ENCODE measurements around the gene ZNF503. TPM values are rescaled to one million over a fixed set of nuclear protein-coding genes. Genes with fewer than 3 reads are reported as not detected.

ZNF503 gene
- total and polyA plus RNA-seq, 10 of the 15 experiments (the other 5 are each of a cell fraction or from before 2014, with no cell fraction given) = 0.05 to 1.1 (median 0.11) TPM; not detected in 1

GRCh38 chr10:75428434-75429158 lies 27.0 kb upstream of the ZNF503 start:
- DNase-seq (ENCODE audit: low read depth, low spot score) (peak; percentile 16), FAIRE-seq (no peak), ATAC-seq (peak; percentile 76)
- H3K9me3 ChIP-seq (replicated peaks; ENCODE audit: control insufficient read depth, insufficient read depth, low read length) = no peaks in the 10 kb centered on the region
- H3K36me3 ChIP-seq (ENCODE audit: control insufficient read depth in 2 of 2, insufficient read depth in 2 of 2, low read length in 1 of 2) = no peaks in the 10 kb centered on the region
- H3K27ac ChIP-seq (ENCODE audit: control insufficient read depth, insufficient read depth) = no peak overlapping the region
- H3K79me2 ChIP-seq (ENCODE audit: control insufficient read depth, insufficient read depth, low read length) = no peaks in the 10 kb centered on the region
- no peak overlapping the region for H3K4me2 ChIP-seq (ENCODE audit: control insufficient read depth, insufficient read depth)
- RAD21 ChIA-PET (ENCODE audit: unreplicated experiment) = interaction anchor here (0.9 to 2.9 kb wide), 4 partner anchors 12 to 176 kb away, joined by 3 to 13 read pairs (median 4); no protein-coding TSS in a partner anchor
- intact Hi-C loops (cut with micrococcal nuclease; ENCODE audit: unreplicated experiment) = no loop called here
- POLR2A ChIA-PET = interaction anchor here (0.5 to 1.9 kb wide), 4 partner anchors 13 to 27 kb away, joined by 3 to 4 read pairs (median 4); partner anchors contain the start of gene ZNF503
- no peaks in the 10 kb centered on the region for H4K20me1 ChIP-seq (ENCODE audit: control insufficient read depth, insufficient read depth)
- SMC1A ChIA-PET (ENCODE audit: uncharacterized antibody, unreplicated experiment) = interaction anchor here (0.8 to 4.1 kb wide), 11 partner anchors 11 to 179 kb away, joined by 3 to 21 read pairs (median 4); no protein-coding TSS in a partner anchor
- in situ Hi-C loops (cut with MboI) = no loop called here
- H2AFZ ChIP-seq (ENCODE audit: control insufficient read depth, low read depth, low read length) = no peak overlapping the region
- WGBS (ENCODE audit: insufficient coverage, insufficient replicate concordance, low lambda C conversion rate, missing lambda C conversion rate) = 6% methylated on average over 9 of the region's 9 CpGs
- CTCF ChIA-PET = interaction anchor here (0.9 to 1.7 kb wide), 3 partner anchors 27 to 185 kb away, joined by 3 to 4 read pairs (median 3); partner anchors contain the start of gene ZNF503
- no TSS peak for BruUV-seq (replicated peaks)
- peaks cover 0 to 12% of the 10 kb centered on the region in 2 experiments; a peak in 2 of 4 replicates for H3K27me3 ChIP-seq (replicated peaks in 1 of 2; ENCODE audit: control insufficient read depth in 2 of 2, insufficient read depth in 2 of 2, low read length in 1 of 2)
- no peaks in the 10 kb centered on the region for H3K4me1 ChIP-seq (ENCODE audit: control insufficient read depth, insufficient read depth, low read length)
- no peak overlapping the region for H3K4me3 ChIP-seq
- H3K9ac ChIP-seq (ENCODE audit: control insufficient read depth, insufficient read depth, low read length) = no peak overlapping the region
- TF ChIP-seq ATF7 (IDR thresholded peaks at IDR 0.05; ENCODE audit: low read depth) = no peak
- peak in 1 of 2 experiments; percentile 35; a peak in 1 of 4 replicates for TF ChIP-seq BHLHE40 (IDR thresholded peaks at IDR 0.05; ENCODE audit: borderline replicate concordance in 1 of 2, low read depth in 2 of 2, low read length in 1 of 2)
- no peak for TF ChIP-seq SKIL (IDR thresholded peaks at IDR 0.05; ENCODE audit: low read depth, poor library complexity, severe bottlenecking)
- no peak for TF ChIP-seq PML (IDR thresholded peaks at IDR 0.05; ENCODE audit: low read length)
- no peak for TF ChIP-seq ZNF207 (IDR thresholded peaks at IDR 0.05; ENCODE audit: borderline replicate concordance)
- TF ChIP-seq, protein P1, sequence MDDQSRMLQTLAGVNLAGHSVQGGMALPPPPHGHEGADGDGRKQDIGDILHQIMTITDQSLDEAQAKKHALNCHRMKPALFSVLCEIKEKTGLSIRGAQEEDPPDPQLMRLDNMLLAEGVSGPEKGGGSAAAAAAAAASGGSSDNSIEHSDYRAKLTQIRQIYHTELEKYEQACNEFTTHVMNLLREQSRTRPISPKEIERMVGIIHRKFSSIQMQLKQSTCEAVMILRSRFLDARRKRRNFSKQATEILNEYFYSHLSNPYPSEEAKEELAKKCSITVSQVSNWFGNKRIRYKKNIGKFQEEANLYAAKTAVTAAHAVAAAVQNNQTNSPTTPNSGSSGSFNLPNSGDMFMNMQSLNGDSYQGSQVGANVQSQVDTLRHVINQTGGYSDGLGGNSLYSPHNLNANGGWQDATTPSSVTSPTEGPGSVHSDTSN (IDR thresholded peaks at IDR 0.05; ENCODE audit: insufficient replicate concordance, low read depth, low read length) = no peak
- no peak for TF ChIP-seq RCOR1 (conservative IDR thresholded peaks at IDR 0.05; ENCODE audit: low read depth, low read length)
- no peak for TF ChIP-seq E2F8 (IDR thresholded peaks at IDR 0.05; ENCODE audit: low read depth, partially characterized antibody)
- no peak for TF ChIP-seq CBX5 (IDR thresholded peaks at IDR 0.05; ENCODE audit: low read depth)
- no peak for TF ChIP-seq PAX5 (IDR thresholded peaks at IDR 0.05; ENCODE audit: borderline replicate concordance, low read depth, low read length)
- TF ChIP-seq CREB1 (IDR thresholded peaks at IDR 0.05; ENCODE audit: low read depth) = no peak
- no peak for TF ChIP-seq BCL11A (IDR thresholded peaks at IDR 0.05; ENCODE audit: low read depth, low read length)

Data from GM12878 (cell line).